ENCODE data around the gene FARP1.

The FARP1 gene

DNA sequence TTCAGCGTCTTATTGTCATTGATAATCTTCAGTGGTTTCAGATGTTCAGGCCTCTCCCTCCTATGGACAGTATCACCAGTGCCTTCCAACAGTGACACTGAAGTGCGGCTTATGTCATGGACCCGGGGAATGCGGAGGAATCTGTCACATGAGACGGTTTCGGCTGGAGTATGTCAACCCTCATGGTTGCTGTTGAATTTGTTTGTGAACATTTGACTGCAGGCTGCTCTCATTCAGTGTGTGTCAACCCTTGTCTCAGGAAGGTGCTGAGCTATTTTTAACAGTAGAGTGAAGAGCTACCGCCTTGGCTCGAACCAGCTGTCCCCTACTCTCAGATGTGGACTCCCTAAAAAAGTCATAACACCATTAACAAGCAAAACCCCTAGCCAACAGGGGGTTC, 173.0 kb downstream of the FARP1 start:
- no peak overlapping the region for H2AFZ ChIP-seq (ENCODE audit: insufficient read depth, low read length, poor library complexity)
- WGBS (ENCODE audit: extremely low coverage, insufficient coverage, insufficient read length): no CpG with 5 or more reads among the region's 8 CpGs
- H3K4me2 ChIP-seq (ENCODE audit: low read length): no peak overlapping the region
- H3K9ac ChIP-seq (ENCODE audit: low read length): no peak overlapping the region
- peaks cover 2% of the 10 kb centered on the region for H3K9me3 ChIP-seq (ENCODE audit: insufficient read depth, low read depth, low read length)
- H3K27me3 ChIP-seq (ENCODE audit: insufficient read depth, low read length): no peaks in the 10 kb centered on the region
- peak; percentile 32 to 78 for DNase-seq
- H3K36me3 ChIP-seq (ENCODE audit: control insufficient read depth in 1 of 2, insufficient read depth in 2 of 2, low read length in 2 of 2): peaks cover 2% of the 10 kb centered on the region in 2 experiments
- no peak overlapping the region for H3K4ac ChIP-seq (ENCODE audit: low read depth, low read length)
- no peaks in the 10 kb centered on the region for H3K79me2 ChIP-seq (ENCODE audit: control insufficient read depth, insufficient read depth, low read length, poor library complexity)
- no peak overlapping the region for H2BK12ac ChIP-seq (ENCODE audit: low read length)
- H4K91ac ChIP-seq (ENCODE audit: low read depth, low read length): no peak overlapping the region
- no peak overlapping the region for H2AK5ac ChIP-seq (ENCODE audit: low read length)
- no peak overlapping the region for H4K12ac ChIP-seq (ENCODE audit: low read depth, low read length)
- H3K4me3 ChIP-seq (ENCODE audit: low read depth, low read length): no peak overlapping the region
- no peak overlapping the region for H3K23ac ChIP-seq (ENCODE audit: low read length)
- H3K14ac ChIP-seq (ENCODE audit: low read length): no peak overlapping the region
- no peak overlapping the region for H2BK5ac ChIP-seq (ENCODE audit: low read depth, low read length, poor library complexity)
- H3K79me1 ChIP-seq (ENCODE audit: low read length): peaks cover 1% of the 10 kb centered on the region
- H2BK120ac ChIP-seq (ENCODE audit: insufficient read depth, low read length, poor library complexity): no peak overlapping the region
- H3K4me1 ChIP-seq (ENCODE audit: control insufficient read depth in 1 of 2, insufficient read depth in 2 of 2, low read length in 2 of 2): peaks cover 16 to 23% of the 10 kb centered on the region in 2 experiments
- no peak overlapping the region for H3K27ac ChIP-seq (ENCODE audit: low read depth, low read length)
- no peak overlapping the region for H3K18ac ChIP-seq (ENCODE audit: low read length)
- no peak overlapping the region for H4K8ac ChIP-seq (ENCODE audit: low read depth, low read length)

DNA sequence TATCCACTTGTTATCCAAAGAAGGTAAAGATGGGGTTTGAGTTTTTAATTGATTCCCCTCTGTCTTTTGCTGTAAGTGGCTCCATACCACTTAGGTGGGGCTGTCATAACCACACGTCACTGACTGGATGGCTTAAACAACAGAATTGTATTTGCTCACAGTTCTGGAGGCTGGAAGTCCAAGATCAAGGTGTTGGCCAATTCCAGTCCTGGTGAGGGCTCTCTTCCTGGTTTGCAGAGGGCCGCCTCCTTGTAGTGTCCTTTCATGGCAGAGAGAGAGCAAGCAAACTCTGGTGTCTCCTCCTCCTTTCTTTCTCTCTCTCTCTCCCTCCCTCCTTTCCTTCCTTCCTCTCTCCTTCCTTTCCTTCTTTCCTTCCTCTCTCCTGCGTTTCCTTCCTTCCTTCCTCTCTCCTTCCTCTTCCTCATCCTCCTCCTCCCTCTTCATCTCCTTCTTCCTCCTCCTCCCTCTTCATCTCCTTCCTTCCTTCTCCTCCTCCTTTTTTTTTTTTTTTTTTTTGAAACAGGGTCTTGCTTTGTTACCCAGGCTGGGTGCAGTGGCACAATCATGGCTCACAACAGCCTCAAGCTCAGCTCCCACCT, 174.8 kb downstream of the FARP1 start:
- Histone ChIP-seq H4K12ac (ENCODE audit: low read depth, low read length) (no peak overlapping the region), H3K79me1 (ENCODE audit: low read length) (peaks cover 5% of the 10 kb centered on the region), H3K4me2 (ENCODE audit: low read length) (no peak overlapping the region), H2BK5ac (ENCODE audit: low read depth, low read length, poor library complexity) (no peak overlapping the region), H3K9ac (ENCODE audit: low read length) (no peak overlapping the region), H4K91ac (ENCODE audit: low read depth, low read length) (no peak overlapping the region), H3K27ac (ENCODE audit: low read depth, low read length) (no peak overlapping the region), H3K27me3 (ENCODE audit: insufficient read depth, low read length) (no peaks in the 10 kb centered on the region), H3K23ac (ENCODE audit: low read length) (no peak overlapping the region), H3K79me2 (ENCODE audit: control insufficient read depth, insufficient read depth, low read length, poor library complexity) (no peaks in the 10 kb centered on the region), H3K9me3 (ENCODE audit: insufficient read depth, low read depth, low read length) (peaks cover 2% of the 10 kb centered on the region), H3K4me1 (ENCODE audit: control insufficient read depth in 1 of 2, insufficient read depth in 2 of 2, low read length in 2 of 2) (peaks cover 21 to 34% of the 10 kb centered on the region in 2 experiments), H2BK12ac (ENCODE audit: low read length) (no peak overlapping the region), H2AK5ac (ENCODE audit: low read length) (no peak overlapping the region), H3K4me3 (ENCODE audit: low read depth, low read length) (no peak overlapping the region), H3K14ac (ENCODE audit: low read length) (no peak overlapping the region), H3K36me3 (ENCODE audit: control insufficient read depth in 1 of 2, insufficient read depth in 2 of 2, low read length in 2 of 2) (peaks cover 2% of the 10 kb centered on the region in 2 experiments), H4K8ac (ENCODE audit: low read depth, low read length) (no peak overlapping the region), H2AFZ (ENCODE audit: insufficient read depth, low read length, poor library complexity) (no peak overlapping the region), H2BK120ac (ENCODE audit: insufficient read depth, low read length, poor library complexity) (no peak overlapping the region), H3K18ac (ENCODE audit: low read length) (no peak overlapping the region), H3K4ac (ENCODE audit: low read depth, low read length) (no peak overlapping the region)
- no peak for DNase-seq
- no CpG with 5 or more reads among the region's 3 CpGs for WGBS (ENCODE audit: extremely low coverage, insufficient coverage, insufficient read length)

DNA sequence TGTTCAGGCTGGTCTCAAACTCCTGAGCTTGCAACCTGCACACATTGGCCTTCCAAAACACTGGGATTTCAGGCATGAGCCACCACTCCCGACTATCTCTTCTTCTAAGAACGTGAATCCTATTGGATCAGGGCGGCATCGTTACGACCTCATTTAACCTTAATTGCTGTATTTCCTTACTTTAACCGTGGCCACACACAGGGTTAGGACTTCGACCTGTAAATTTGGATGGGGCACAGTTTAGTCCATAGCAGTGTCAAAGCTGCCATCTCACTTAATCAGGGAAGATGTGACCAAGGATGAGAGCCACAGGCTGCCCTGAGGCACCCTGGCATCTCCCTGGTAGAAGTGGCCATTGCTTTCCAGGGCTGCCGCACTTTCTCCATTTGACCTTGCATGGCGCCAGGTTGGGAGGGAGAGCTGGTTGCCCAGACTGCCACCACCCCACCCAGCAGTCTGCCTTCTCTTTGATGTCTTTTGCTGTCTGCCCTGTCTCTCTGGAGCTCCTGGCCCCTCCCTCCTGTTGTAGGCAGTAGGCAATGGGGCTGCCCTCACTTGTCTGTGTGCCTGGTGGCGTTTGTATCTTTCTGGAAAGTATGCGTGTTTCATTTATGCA, 175.5 kb downstream of the FARP1 start:
- no peak overlapping the region for H2AFZ ChIP-seq (ENCODE audit: insufficient read depth, low read length, poor library complexity)
- no peak overlapping the region for H2BK12ac ChIP-seq (ENCODE audit: low read length)
- no peak overlapping the region for H3K4me2 ChIP-seq (ENCODE audit: low read length)
- H3K9ac ChIP-seq (ENCODE audit: low read length): no peak overlapping the region
- H3K79me2 ChIP-seq (ENCODE audit: control insufficient read depth, insufficient read depth, low read length, poor library complexity): no peaks in the 10 kb centered on the region
- peaks cover 5% of the 10 kb centered on the region for H3K79me1 ChIP-seq (ENCODE audit: low read length)
- no CpG with 5 or more reads among the region's 11 CpGs for WGBS (ENCODE audit: extremely low coverage, insufficient coverage, insufficient read length)
- no peak overlapping the region for H3K4ac ChIP-seq (ENCODE audit: low read depth, low read length)
- H4K8ac ChIP-seq (ENCODE audit: low read depth, low read length): no peak overlapping the region
- peaks cover 2% of the 10 kb centered on the region in 2 experiments for H3K36me3 ChIP-seq (ENCODE audit: control insufficient read depth in 1 of 2, insufficient read depth in 2 of 2, low read length in 2 of 2)
- no peak overlapping the region for H3K14ac ChIP-seq (ENCODE audit: low read length)
- no peak for DNase-seq
- H4K91ac ChIP-seq (ENCODE audit: low read depth, low read length): no peak overlapping the region
- H3K4me1 ChIP-seq (ENCODE audit: control insufficient read depth in 1 of 2, insufficient read depth in 2 of 2, low read length in 2 of 2): peaks cover 21 to 34% of the 10 kb centered on the region in 2 experiments
- no peaks in the 10 kb centered on the region for H3K27me3 ChIP-seq (ENCODE audit: insufficient read depth, low read length)
- H3K23ac ChIP-seq (ENCODE audit: low read length): no peak overlapping the region
- no peak overlapping the region for H2BK120ac ChIP-seq (ENCODE audit: insufficient read depth, low read length, poor library complexity)
- H2BK5ac ChIP-seq (ENCODE audit: low read depth, low read length, poor library complexity): no peak overlapping the region
- H3K27ac ChIP-seq (ENCODE audit: low read depth, low read length): no peak overlapping the region
- H3K9me3 ChIP-seq (ENCODE audit: insufficient read depth, low read depth, low read length): no peaks in the 10 kb centered on the region
- no peak overlapping the region for H3K18ac ChIP-seq (ENCODE audit: low read length)
- no peak overlapping the region for H2AK5ac ChIP-seq (ENCODE audit: low read length)
- no peak overlapping the region for H3K4me3 ChIP-seq (ENCODE audit: low read depth, low read length)
- H4K12ac ChIP-seq (ENCODE audit: low read depth, low read length): no peak overlapping the region

DNA sequence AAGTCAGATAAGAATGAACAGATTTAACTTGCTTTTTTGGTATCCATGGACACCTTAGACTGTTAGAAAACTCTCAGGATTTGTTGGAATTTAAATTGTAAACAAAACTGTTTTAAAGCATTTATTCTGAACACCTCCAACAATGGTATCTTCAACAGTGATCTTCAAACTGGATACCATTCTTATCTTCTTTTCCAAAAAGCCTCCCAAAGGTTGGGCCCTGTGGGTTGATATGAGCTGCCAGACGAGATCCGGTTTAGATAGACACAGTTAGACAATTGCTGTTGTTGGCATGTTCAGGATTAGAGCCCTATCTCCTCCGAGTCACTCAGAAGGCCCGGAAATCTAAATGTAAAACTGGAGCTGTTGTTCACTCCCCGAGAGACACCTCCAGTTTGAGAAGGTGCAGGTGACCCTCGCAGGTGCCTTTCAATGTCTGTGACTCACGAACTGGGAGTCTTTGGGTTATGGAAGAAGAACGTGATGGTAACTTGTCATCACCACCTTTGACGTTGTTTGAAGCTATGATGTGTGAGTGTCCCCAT, 177.7 kb downstream of the FARP1 start:
- Histone ChIP-seq H3K79me2 (ENCODE audit: control insufficient read depth, insufficient read depth, low read length, poor library complexity) (peaks cover 1% of the 10 kb centered on the region), H3K4ac (ENCODE audit: low read depth, low read length) (no peak overlapping the region), H3K79me1 (ENCODE audit: low read length) (peaks cover 7% of the 10 kb centered on the region)

More for the DNA sequence above, 177.7 kb downstream of the FARP1 start:
- no peak overlapping the region for H3K4me2 ChIP-seq (ENCODE audit: low read length)
- no peaks in the 10 kb centered on the region for H3K27me3 ChIP-seq (ENCODE audit: insufficient read depth, low read length)
- no peak overlapping the region for H3K9ac ChIP-seq (ENCODE audit: low read length)
- peak overlapping the region; percentile 58 for H3K18ac ChIP-seq (ENCODE audit: low read length)
- peaks cover 21 to 38% of the 10 kb centered on the region in 2 experiments for H3K4me1 ChIP-seq (ENCODE audit: control insufficient read depth in 1 of 2, insufficient read depth in 2 of 2, low read length in 2 of 2)
- peak overlapping the region; percentile 19 for H2AK5ac ChIP-seq (ENCODE audit: low read length)
- peak overlapping the region; percentile 18 for H2BK120ac ChIP-seq (ENCODE audit: insufficient read depth, low read length, poor library complexity)
- H3K4me3 ChIP-seq (ENCODE audit: low read depth, low read length): no peak overlapping the region
- WGBS (ENCODE audit: extremely low coverage, insufficient coverage, insufficient read length): no CpG with 5 or more reads among the region's 9 CpGs
- no peak overlapping the region for H4K12ac ChIP-seq (ENCODE audit: low read depth, low read length)
- H2AFZ ChIP-seq (ENCODE audit: insufficient read depth, low read length, poor library complexity): no peak overlapping the region
- H3K9me3 ChIP-seq (ENCODE audit: insufficient read depth, low read depth, low read length): no peaks in the 10 kb centered on the region
- no peak overlapping the region for H4K91ac ChIP-seq (ENCODE audit: low read depth, low read length)
- DNase-seq: peak; percentile 83 to 96
- peak overlapping the region; percentile 14 for H4K8ac ChIP-seq (ENCODE audit: low read depth, low read length)
- peak overlapping the region; percentile 16 for H2BK5ac ChIP-seq (ENCODE audit: low read depth, low read length, poor library complexity)
- peak overlapping the region; percentile 44 for H3K14ac ChIP-seq (ENCODE audit: low read length)
- H2BK12ac ChIP-seq (ENCODE audit: low read length): peak overlapping the region; percentile 56
- no peak overlapping the region for H3K23ac ChIP-seq (ENCODE audit: low read length)
- peak overlapping the region; percentile 48 for H3K27ac ChIP-seq (ENCODE audit: low read depth, low read length)
- peaks cover 0 to 2% of the 10 kb centered on the region in 2 experiments for H3K36me3 ChIP-seq (ENCODE audit: control insufficient read depth in 1 of 2, insufficient read depth in 2 of 2, low read length in 2 of 2)

Measured in trophoblast cell (in vitro differentiated cells and primary cell).